Measurements from ENCODE around the gene GRIK4. TPM values are rescaled to one million over a fixed set of nuclear protein-coding genes. Genes with fewer than 3 reads are reported as not detected.
A peak's percentile ranks its signal among the peaks of the same experiment; 100 is the strongest.

GRIK4 gene
- total and polyA plus RNA-seq, 2 donors from 2014 or later, result 0.25 TPM; not detected in 1

- no peak for FAIRE-seq
- no peaks in the 10 kb centered on the region for H3K4me1 ChIP-seq (ENCODE audit: control insufficient read depth in 2 of 3, insufficient read depth in 2 of 3, low read depth in 1 of 3, low read length in 3 of 3)
- intact Hi-C loops (cut with DNase I), result no loop called here
- no peak overlapping the region for H3K4me3 ChIP-seq (ENCODE audit: low read length in 3 of 3)
- TF ChIP-seq CTCF (IDR thresholded peaks at IDR 0.05; ENCODE audit: borderline replicate concordance, extremely low read depth, insufficient read depth), result no peak
- DNase-seq, result peak in 1 of 5 donors; percentile 18
- no peaks in the 10 kb centered on the region for H3K9me3 ChIP-seq (ENCODE audit: control insufficient read depth in 2 of 3, insufficient read depth in 1 of 3, low read length in 3 of 3)
- no peaks in the 10 kb centered on the region for H3K27me3 ChIP-seq (ENCODE audit: control insufficient read depth, insufficient read depth, low read length)
- H3K36me3 ChIP-seq (ENCODE audit: control insufficient read depth in 2 of 3, insufficient read depth in 3 of 3, low read length in 3 of 3), result no peaks in the 10 kb centered on the region
- no peak overlapping the region for H3K27ac ChIP-seq (ENCODE audit: low read depth in 2 of 2, low read length in 2 of 2)
- no peak overlapping the region for H3K9ac ChIP-seq (ENCODE audit: low read length in 3 of 3)
These were observed 59.9 kb downstream of the GRIK4 start for GRCh38 chr11:120571476-120571875.

- no peak for TF ChIP-seq CTCF (IDR thresholded peaks at IDR 0.05; ENCODE audit: borderline replicate concordance, extremely low read depth, insufficient read depth)
- no peak for FAIRE-seq
- Histone ChIP-seq H3K27ac (ENCODE audit: low read depth in 2 of 2, low read length in 2 of 2) (no peak overlapping the region), H3K27me3 (ENCODE audit: control insufficient read depth, insufficient read depth, low read length) (no peaks in the 10 kb centered on the region), H3K36me3 (ENCODE audit: control insufficient read depth in 2 of 3, insufficient read depth in 3 of 3, low read length in 3 of 3) (no peaks in the 10 kb centered on the region), H3K9me3 (ENCODE audit: control insufficient read depth in 2 of 3, insufficient read depth in 1 of 3, low read length in 3 of 3) (no peaks in the 10 kb centered on the region), H3K4me3 (ENCODE audit: low read length in 3 of 3) (no peak overlapping the region), H3K9ac (ENCODE audit: low read length in 3 of 3) (no peak overlapping the region), H3K4me1 (ENCODE audit: control insufficient read depth in 2 of 3, insufficient read depth in 2 of 3, low read depth in 1 of 3, low read length in 3 of 3) (no peaks in the 10 kb centered on the region)
- intact Hi-C loops (cut with DNase I), result no loop called here
- peak in 1 of 5 donors; percentile 52 for DNase-seq
These were observed 62.3 kb downstream of the GRIK4 start for GRCh38 chr11:120573756-120574354.

GRCh38 chr11:120574876-120575275 is 63.3 kb downstream of the GRIK4 start:
- H3K9ac ChIP-seq (ENCODE audit: low read length in 3 of 3), result no peak overlapping the region
- DNase-seq (peak in 1 of 5 donors; percentile 18), FAIRE-seq (no peak)
- intact Hi-C loops (cut with DNase I), result no loop called here
- no peaks in the 10 kb centered on the region for H3K27me3 ChIP-seq (ENCODE audit: control insufficient read depth, insufficient read depth, low read length)
- H3K4me1 ChIP-seq (ENCODE audit: control insufficient read depth in 2 of 3, insufficient read depth in 2 of 3, low read depth in 1 of 3, low read length in 3 of 3), result no peaks in the 10 kb centered on the region
- H3K27ac ChIP-seq (ENCODE audit: low read depth in 2 of 2, low read length in 2 of 2), result no peak overlapping the region
- H3K36me3 ChIP-seq (ENCODE audit: control insufficient read depth in 2 of 3, insufficient read depth in 3 of 3, low read length in 3 of 3), result no peaks in the 10 kb centered on the region
- H3K9me3 ChIP-seq (ENCODE audit: control insufficient read depth in 2 of 3, insufficient read depth in 1 of 3, low read length in 3 of 3), result no peaks in the 10 kb centered on the region
- H3K4me3 ChIP-seq (ENCODE audit: low read length in 3 of 3), result no peak overlapping the region
- no peak for TF ChIP-seq CTCF (IDR thresholded peaks at IDR 0.05; ENCODE audit: borderline replicate concordance, extremely low read depth, insufficient read depth)

- TF ChIP-seq CTCF (IDR thresholded peaks at IDR 0.05; ENCODE audit: borderline replicate concordance, extremely low read depth, insufficient read depth), result no peak
- H3K9ac ChIP-seq (ENCODE audit: low read length in 3 of 3), result no peak overlapping the region
- no peaks in the 10 kb centered on the region for H3K9me3 ChIP-seq (ENCODE audit: control insufficient read depth in 2 of 3, insufficient read depth in 1 of 3, low read length in 3 of 3)
- FAIRE-seq (no peak), DNase-seq (peak in 1 of 5 donors; percentile 26)
- intact Hi-C loops (cut with DNase I), result no loop called here
- no peaks in the 10 kb centered on the region for H3K36me3 ChIP-seq (ENCODE audit: control insufficient read depth in 2 of 3, insufficient read depth in 3 of 3, low read length in 3 of 3)
- H3K4me3 ChIP-seq (ENCODE audit: low read length in 3 of 3), result no peak overlapping the region
- H3K27me3 ChIP-seq (ENCODE audit: control insufficient read depth, insufficient read depth, low read length), result no peaks in the 10 kb centered on the region
- no peaks in the 10 kb centered on the region for H3K4me1 ChIP-seq (ENCODE audit: control insufficient read depth in 2 of 3, insufficient read depth in 2 of 3, low read depth in 1 of 3, low read length in 3 of 3)
- H3K27ac ChIP-seq (ENCODE audit: low read depth in 2 of 2, low read length in 2 of 2), result no peak overlapping the region
These were observed 63.9 kb downstream of the GRIK4 start for GRCh38 chr11:120575461-120575860.

All from kidney (tissue), 14 donors.